Prostate gland (tissue), 2 donors: ENCODE measurements around the gene CHCHD6. TPM values are rescaled to one million over a fixed set of nuclear protein-coding genes. Genes with fewer than 3 reads are reported as not detected.

ENCODE experiments used
- DNase-seq: peaks from one replicate; pipeline ENCODE4 v3.0.0-alpha.2; 2019; ENCODE audit warnings: low spot score
- H3K27ac ChIP-seq, 2 donors: fragments of 200-600 bp; sonication (generic); 2 replicates each; pipeline ENCODE4 v1.5.1; 2017 to 2019
- H3K27me3 ChIP-seq: fragments of 200-600 bp; sonication (generic); replicated peaks from 2 replicates; pipeline ENCODE4 v1.5.1; 2019; ENCODE audit not compliant: insufficient read depth
- H3K36me3 ChIP-seq, 2 donors: fragments of 200-600 bp; sonication (generic); 1 replicate in 1 of 2; 2 replicates in 1 of 2; pipeline versions ENCODE4 v1.5.1 to v1.8.1; 2017 to 2019
- H3K4me1 ChIP-seq: fragments of 200-600 bp; sonication (generic); replicated peaks from 2 replicates; pipeline ENCODE4 v1.5.1; 2019
- H3K4me3 ChIP-seq, 2 donors: fragments of 200-600 bp; sonication (generic); 2 replicates each; pipeline ENCODE4 v1.5.1; 2017 to 2019
- H3K9me3 ChIP-seq: fragments of 200-600 bp; sonication (generic); 2 replicates; pipeline ENCODE4 v1.5.1; 2017
- CTCF ChIP-seq, 4 experiments: fragments of 200-600 bp in 2 of 4; fragments of 450-650 bp in 2 of 4; sonication (generic) in 2 of 4; IDR thresholded peaks; 1 replicate in 3 of 4; 2 replicates in 1 of 4; pipeline ENCODE4 v1.5.1; 2016 to 2019; ENCODE audit warnings: antibody characterized with exemption in 4 of 4, mild to moderate bottlenecking in 2 of 4, moderate library complexity in 2 of 4
- POLR2A ChIP-seq: fragments of 450-650 bp; IDR thresholded peaks from one replicate; pipeline ENCODE4 v1.6.1; 2016; ENCODE audit warnings: antibody characterized with exemption, mild to moderate bottlenecking
- POLR2AphosphoS5 ChIP-seq: sonication (generic); formaldehyde crosslinking; IDR thresholded peaks from one replicate; pipeline ENCODE4 v1.6.1; 2017; ENCODE audit warnings: antibody characterized with exemption
- WGBS: methylation state at CpG from one replicate; pipeline ENCODE4 v1.1.5; 2018; 5-methylcytosine and 5-hydroxymethylcytosine counted together
- intact Hi-C: fragments of 100-400 bp; cut with DNase I; formaldehyde crosslinking; loops from one replicate; pipeline ENCODE4 v1.14.2; 2022
- total RNA-seq, 2 donors: library from RNA; depleted of rRNA; stranded (reverse); fragments of >200 nt; gene quantifications; one replicate each; pipeline ENCODE4 v1.1.0, GENCODE V29; 2016

CHCHD6 gene
- total RNA-seq, 2 donors from 2014 or later: 13.9 to 34.4 TPM

GRCh38 chr3:126850370-126851085, 146.5 kb downstream of the CHCHD6 start:
- 66% methylated on average over 10 of the region's 10 CpGs for WGBS
- no peaks in the 10 kb centered on the region for H3K36me3 ChIP-seq
- H3K4me3 ChIP-seq: no peak overlapping the region
- H3K4me1 ChIP-seq: no peaks in the 10 kb centered on the region
- H3K27me3 ChIP-seq: no peaks in the 10 kb centered on the region
- no peak overlapping the region for H3K27ac ChIP-seq
- no peaks in the 10 kb centered on the region for H3K9me3 ChIP-seq
- DNase-seq: no peak
- no peak for TF ChIP-seq CTCF (IDR thresholded peaks at IDR 0.05)
- no peak for TF ChIP-seq POLR2AphosphoS5
- no peak for TF ChIP-seq POLR2A
- intact Hi-C loops: no loop called here

- WGBS: 100% methylated on average over 5 of the region's 6 CpGs
- H3K27me3 ChIP-seq: no peaks in the 10 kb centered on the region
- no peak for DNase-seq
- H3K4me3 ChIP-seq: no peak overlapping the region
- no peaks in the 10 kb centered on the region for H3K36me3 ChIP-seq
- intact Hi-C loops: no loop called here
- H3K4me1 ChIP-seq: no peaks in the 10 kb centered on the region
- H3K9me3 ChIP-seq: no peaks in the 10 kb centered on the region
- no peak for TF ChIP-seq POLR2AphosphoS5
- no peak overlapping the region for H3K27ac ChIP-seq
Observed at GRCh38 chr3:126851382-126851781, 147.3 kb downstream of the CHCHD6 start.

GRCh38 chr3:126851934-126852333, 147.9 kb downstream of the CHCHD6 start:
- no peaks in the 10 kb centered on the region for H3K27me3 ChIP-seq
- H3K4me1 ChIP-seq: no peaks in the 10 kb centered on the region
- WGBS: over 99% methylated on average over 6 of the region's 6 CpGs
- no peak overlapping the region for H3K27ac ChIP-seq
- H3K36me3 ChIP-seq: no peaks in the 10 kb centered on the region
- DNase-seq: no peak
- intact Hi-C loops: no loop called here
- TF ChIP-seq CTCF (IDR thresholded peaks at IDR 0.05): no peak
- no peak for TF ChIP-seq POLR2AphosphoS5
- no peak for TF ChIP-seq POLR2A
- no peaks in the 10 kb centered on the region for H3K9me3 ChIP-seq
- no peak overlapping the region for H3K4me3 ChIP-seq

GRCh38 chr3:126852511-126852910, 148.5 kb downstream of the CHCHD6 start:
- TF ChIP-seq POLR2A (no peak), POLR2AphosphoS5 (no peak), CTCF (IDR thresholded peaks at IDR 0.05) (no peak)
- no peaks in the 10 kb centered on the region for H3K27me3 ChIP-seq
- no peaks in the 10 kb centered on the region for H3K4me1 ChIP-seq
- WGBS: 72% methylated on average over 10 of the region's 10 CpGs
- intact Hi-C loops: no loop called here
- H3K36me3 ChIP-seq: no peaks in the 10 kb centered on the region
- H3K9me3 ChIP-seq: no peaks in the 10 kb centered on the region
- no peak overlapping the region for H3K4me3 ChIP-seq
- DNase-seq: no peak
- no peak overlapping the region for H3K27ac ChIP-seq

GRCh38 chr3:126854666-126855065, 150.6 kb downstream of the CHCHD6 start:
- no peak for DNase-seq
- Histone ChIP-seq H3K36me3 (no peaks in the 10 kb centered on the region), H3K27ac (no peak overlapping the region), H3K9me3 (no peaks in the 10 kb centered on the region), H3K4me3 (no peak overlapping the region), H3K27me3 (no peaks in the 10 kb centered on the region), H3K4me1 (no peaks in the 10 kb centered on the region)
- intact Hi-C loops: no loop called here
- 85% methylated on average over 5 of the region's 5 CpGs for WGBS
- TF ChIP-seq CTCF (IDR thresholded peaks at IDR 0.05) (no peak), POLR2AphosphoS5 (no peak), POLR2A (no peak)
